GM12878 (cell line): ENCODE results near the gene LSM14A. TPM values are rescaled to one million over a fixed set of nuclear protein-coding genes. Genes with fewer than 3 reads are reported as not detected.

ENCODE experiments used
- ATAC-seq: fragments of 200-7000 bp; cut with Tn5 transposase; 3 replicates; pipeline ENCODE4 v1.9.1; 2020; ENCODE audit warnings: mild to moderate bottlenecking, moderate library complexity
- BruUV-seq: library from RNA; stranded (reverse); fragments of 400-500 nt; replicated peaks from 2 replicates; lab custom pipeline; 2021; lab: Mats Ljungman, UMichigan
- CTCF ChIA-PET: fragments of 300-600 bp; sonication (Branson Sonifier 250); formaldehyde crosslinking; extraction: SDS; loops from one replicate; lab custom pipeline; 2021; ENCODE audit warnings: inconsistent platforms; lab: Yijun Ruan, JAX
- POLR2A ChIA-PET: fragments of 350-600 bp; formaldehyde crosslinking; extraction: SDS; loops from one replicate; lab custom pipeline; 2021; ENCODE audit warnings: inconsistent platforms; lab: Charles Lee
- RAD21 ChIA-PET: fragments of 300-600 bp; sonication (Branson Sonifier 250); formaldehyde crosslinking; loops from one replicate; lab custom pipeline; 2023; ENCODE audit warnings: antibody characterized with exemption; ENCODE audit not compliant: unreplicated experiment; lab: Charles Lee
- SMC1A ChIA-PET: fragments of 300-600 bp; sonication (Branson Sonifier 250); formaldehyde crosslinking; loops from one replicate; lab custom pipeline; 2023; ENCODE audit not compliant: unreplicated experiment, uncharacterized antibody; lab: Charles Lee
- DNase-seq: peaks from one replicate; pipeline ENCODE4 v3.0.0-alpha.2; 2011; ENCODE audit warnings: low read depth, low spot score
- FAIRE-seq: peaks from 3 replicates; lab custom pipeline; 2011; peaks lifted over from hg19 to GRCh38; lab: Jason Lieb, UNC
- H2AFZ ChIP-seq: 2 replicates; pipeline ENCODE4 v1.6.0; 2011; ENCODE audit warnings: low read depth, low read length, control low read depth; ENCODE audit not compliant: control insufficient read depth
- H3K27ac ChIP-seq: 2 replicates; pipeline ENCODE4 v1.5.1; 2011; ENCODE audit warnings: control low read depth; ENCODE audit not compliant: control insufficient read depth, insufficient read depth
- H3K27me3 ChIP-seq, 2 experiments: replicated peaks in 1 of 2; 2 replicates each; pipeline versions ENCODE4 v1.6.0 to v1.6.1; 2011; ENCODE audit warnings: low read length in 1 of 2; ENCODE audit not compliant: control insufficient read depth in 2 of 2, insufficient read depth in 2 of 2
- H3K36me3 ChIP-seq, 2 experiments: 2 replicates each; pipeline ENCODE4 v1.5.1; 2011; ENCODE audit warnings: low read length in 1 of 2; ENCODE audit not compliant: control insufficient read depth in 2 of 2, insufficient read depth in 2 of 2
- H3K4me1 ChIP-seq: 2 replicates; pipeline ENCODE4 v1.6.1; 2011; ENCODE audit warnings: mild to moderate bottlenecking, low read length, moderate library complexity, mixed read lengths; ENCODE audit not compliant: control insufficient read depth, insufficient read depth
- H3K4me2 ChIP-seq: 2 replicates; pipeline ENCODE4 v1.6.0; 2011; ENCODE audit warnings: control low read depth; ENCODE audit not compliant: control insufficient read depth, insufficient read depth
- H3K4me3 ChIP-seq: fragments of 200-600 bp; sonication (generic); 2 replicates; pipeline ENCODE4 v1.5.1; 2016
- H3K79me2 ChIP-seq: 2 replicates; pipeline ENCODE4 v1.6.0; 2011; ENCODE audit warnings: low read length; ENCODE audit not compliant: control insufficient read depth, insufficient read depth
- H3K9ac ChIP-seq: 2 replicates; pipeline ENCODE4 v1.8.0; 2011; ENCODE audit warnings: low read length, control low read depth, mixed read lengths; ENCODE audit not compliant: control insufficient read depth, insufficient read depth
- H3K9me3 ChIP-seq: replicated peaks from 3 replicates; pipeline ENCODE4 v1.5.1; 2011; ENCODE audit warnings: mild to moderate bottlenecking, low read length; ENCODE audit not compliant: control insufficient read depth, insufficient read depth
- H4K20me1 ChIP-seq: 2 replicates; pipeline ENCODE4 v1.6.0; 2011; ENCODE audit not compliant: control insufficient read depth, insufficient read depth
- CREB1 ChIP-seq: IDR thresholded peaks from 2 replicates; pipeline ENCODE4 v1.6.1; 2012; ENCODE audit warnings: low read depth, mild to moderate bottlenecking, inconsistent platforms
- EED ChIP-seq: sonication (generic); IDR thresholded peaks from 2 replicates; pipeline ENCODE4 v1.6.1; 2016; ENCODE audit warnings: antibody characterized with exemption, low read depth
- JUND ChIP-seq: IDR thresholded peaks from 2 replicates; pipeline ENCODE4 v1.6.1; 2012; ENCODE audit warnings: low read depth, mild to moderate bottlenecking, low read length, improper control_type of control experiment, moderate library complexity
- MXI1 ChIP-seq: fragments of 150-350 bp; IDR thresholded peaks from 2 replicates; pipeline ENCODE4 v1.6.1; 2011; ENCODE audit warnings: low read depth, mild to moderate bottlenecking, inconsistent platforms, low read length, improper control_type of control experiment
- POU2F2 ChIP-seq: IDR thresholded peaks from 3 replicates; pipeline ENCODE4 v1.6.1; 2011; ENCODE audit warnings: low read depth, mild to moderate bottlenecking, low read length, borderline replicate concordance
- RCOR1 ChIP-seq: conservative IDR thresholded peaks from 2 replicates; pipeline ENCODE4 v1.6.1; 2012; ENCODE audit warnings: low read depth, low read length, improper control_type of control experiment
- WGBS: methylation state at CpG from one replicate; pipeline ENCODE4 v1.1.6; 2016; ENCODE audit warnings: low lambda C conversion rate; ENCODE audit not compliant: insufficient replicate concordance, insufficient coverage; ENCODE audit errors: missing lambda C conversion rate; 5-methylcytosine and 5-hydroxymethylcytosine counted together
- in situ Hi-C: fragments of 300-500 bp; cut with MboI; formaldehyde crosslinking; loops from 9 replicates; pipeline ENCODE4 v1.14.3; 2018; ENCODE audit warnings: mixed read lengths
- intact Hi-C: fragments of 100-400 bp; cut with micrococcal nuclease; formaldehyde crosslinking; loops from one replicate; pipeline ENCODE4 v1.14.2; 2022; ENCODE audit not compliant: unreplicated experiment
- polyA plus RNA-seq, 11 experiments: library from polyadenylated mRNA; depleted of rRNA in 4 of 11; unstranded in 6 of 11; stranded (reverse) in 5 of 11; fragments of >200 nt; fragmentation: Nextera tagmentation in 4 of 11; fragmentation: Illumina TruSeq in 1 of 11; extraction: Ambion mirVana in 4 of 11; extraction: Trizol in 1 of 11; gene quantifications; 1 replicate in 1 of 11; 2 replicates in 10 of 11; pipeline versions ENCODE4 v1.2.1 to v1.2.3, GENCODE V29; 2011 to 2016; ENCODE audit warnings: inconsistent platforms in 2 of 11, missing spikeins in 2 of 11, low read depth in 1 of 11
- total RNA-seq, 4 experiments: library from RNA; depleted of rRNA in 3 of 4; stranded (reverse); fragments of >200 nt in 3 of 4; fragmentation: Illumina TruSeq in 1 of 4; extraction: Trizol in 1 of 4; gene quantifications; 2 replicates each; pipeline versions ENCODE4 v1.2.1 to v1.2.3, GENCODE V29; 2013 to 2021
- TF ChIP-seq, protein P1 (sequence below): fragments of 450-650 bp; IDR thresholded peaks from 2 replicates; pipeline ENCODE4 v1.6.1; 2017; ENCODE audit warnings: mild to moderate bottlenecking, moderate library complexity
- TF ChIP-seq, protein P2 (sequence below): IDR thresholded peaks from 2 replicates; pipeline ENCODE4 v1.6.1; 2011; ENCODE audit warnings: borderline replicate concordance, low read depth, mild to moderate bottlenecking, moderate library complexity, mixed read lengths, low read length; ENCODE audit not compliant: insufficient read depth; ENCODE audit errors: extremely low read length

The LSM14A gene
- total and polyA plus RNA-seq, 10 of the 15 experiments (the other 5 are each of a cell fraction or from before 2014, with no cell fraction given), result 21.9 to 193 (median 89.4) TPM

DNA sequence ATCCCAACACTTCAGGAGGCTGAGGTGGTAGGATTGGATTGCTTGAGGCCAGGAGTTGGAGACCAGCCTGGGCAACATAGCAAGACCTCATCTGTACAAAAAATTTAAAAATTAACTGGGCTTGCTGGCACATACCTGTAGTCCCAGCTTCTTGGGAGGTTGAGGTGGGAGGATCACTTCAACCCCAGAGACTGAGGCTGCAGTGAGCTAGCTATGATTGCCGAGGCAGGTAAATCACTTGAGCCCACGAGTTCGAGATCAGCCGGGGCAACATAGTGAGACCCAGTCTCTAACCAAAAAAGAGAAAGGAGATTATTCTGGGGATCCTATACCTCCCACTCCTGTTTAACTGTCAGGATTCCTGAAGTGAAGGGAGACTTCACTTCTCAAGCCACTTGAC lies 65.6 kb downstream of the LSM14A start:
- WGBS, result 91% methylated on average over 4 of the region's 4 CpGs
- Histone ChIP-seq H3K4me3 (no peak overlapping the region), H3K27ac (no peak overlapping the region), H2AFZ (no peak overlapping the region), H3K4me2 (no peak overlapping the region), H3K79me2 (no peaks in the 10 kb centered on the region), H3K4me1 (peaks cover 4% of the 10 kb centered on the region), H3K27me3 (no peaks in the 10 kb centered on the region), H3K9me3 (no peaks in the 10 kb centered on the region), H3K9ac (no peak overlapping the region), H3K36me3 (no peaks in the 10 kb centered on the region), H4K20me1 (no peaks in the 10 kb centered on the region)
- SMC1A ChIA-PET, result no interaction called here
- FAIRE-seq (no peak), DNase-seq (no peak), ATAC-seq (no peak)
- POLR2A ChIA-PET, result no interaction called here
- TF ChIP-seq, protein P1, sequence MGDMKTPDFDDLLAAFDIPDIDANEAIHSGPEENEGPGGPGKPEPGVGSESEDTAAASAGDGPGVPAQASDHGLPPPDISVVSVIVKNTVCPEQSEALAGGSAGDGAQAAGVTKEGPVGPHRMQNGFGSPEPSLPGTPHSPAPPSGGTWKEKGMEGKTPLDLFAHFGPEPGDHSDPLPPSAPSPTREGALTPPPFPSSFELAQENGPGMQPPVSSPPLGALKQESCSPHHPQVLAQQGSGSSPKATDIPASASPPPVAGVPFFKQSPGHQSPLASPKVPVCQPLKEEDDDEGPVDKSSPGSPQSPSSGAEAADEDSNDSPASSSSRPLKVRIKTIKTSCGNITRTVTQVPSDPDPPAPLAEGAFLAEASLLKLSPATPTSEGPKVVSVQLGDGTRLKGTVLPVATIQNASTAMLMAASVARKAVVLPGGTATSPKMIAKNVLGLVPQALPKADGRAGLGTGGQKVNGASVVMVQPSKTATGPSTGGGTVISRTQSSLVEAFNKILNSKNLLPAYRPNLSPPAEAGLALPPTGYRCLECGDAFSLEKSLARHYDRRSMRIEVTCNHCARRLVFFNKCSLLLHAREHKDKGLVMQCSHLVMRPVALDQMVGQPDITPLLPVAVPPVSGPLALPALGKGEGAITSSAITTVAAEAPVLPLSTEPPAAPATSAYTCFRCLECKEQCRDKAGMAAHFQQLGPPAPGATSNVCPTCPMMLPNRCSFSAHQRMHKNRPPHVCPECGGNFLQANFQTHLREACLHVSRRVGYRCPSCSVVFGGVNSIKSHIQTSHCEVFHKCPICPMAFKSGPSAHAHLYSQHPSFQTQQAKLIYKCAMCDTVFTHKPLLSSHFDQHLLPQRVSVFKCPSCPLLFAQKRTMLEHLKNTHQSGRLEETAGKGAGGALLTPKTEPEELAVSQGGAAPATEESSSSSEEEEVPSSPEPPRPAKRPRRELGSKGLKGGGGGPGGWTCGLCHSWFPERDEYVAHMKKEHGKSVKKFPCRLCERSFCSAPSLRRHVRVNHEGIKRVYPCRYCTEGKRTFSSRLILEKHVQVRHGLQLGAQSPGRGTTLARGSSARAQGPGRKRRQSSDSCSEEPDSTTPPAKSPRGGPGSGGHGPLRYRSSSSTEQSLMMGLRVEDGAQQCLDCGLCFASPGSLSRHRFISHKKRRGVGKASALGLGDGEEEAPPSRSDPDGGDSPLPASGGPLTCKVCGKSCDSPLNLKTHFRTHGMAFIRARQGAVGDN, result no peak
- TF ChIP-seq, protein P2, sequence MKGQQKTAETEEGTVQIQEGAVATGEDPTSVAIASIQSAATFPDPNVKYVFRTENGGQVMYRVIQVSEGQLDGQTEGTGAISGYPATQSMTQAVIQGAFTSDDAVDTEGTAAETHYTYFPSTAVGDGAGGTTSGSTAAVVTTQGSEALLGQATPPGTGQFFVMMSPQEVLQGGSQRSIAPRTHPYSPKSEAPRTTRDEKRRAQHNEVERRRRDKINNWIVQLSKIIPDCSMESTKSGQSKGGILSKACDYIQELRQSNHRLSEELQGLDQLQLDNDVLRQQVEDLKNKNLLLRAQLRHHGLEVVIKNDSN, result no peak
- TF ChIP-seq RCOR1, result no peak
- TF ChIP-seq EED, result no peak
- TF ChIP-seq MXI1, result no peak
- TF ChIP-seq CREB1, result no peak
- no peak for TF ChIP-seq JUND
- TF ChIP-seq POU2F2, result no peak
- in situ Hi-C loops (no loop called here), intact Hi-C loops (no loop called here)
- CTCF ChIA-PET, result interaction anchor here (1.2 kb wide), 1 partner anchor 238 kb away, joined by 4 read pairs; no protein-coding TSS in a partner anchor
- RAD21 ChIA-PET, result no interaction called here
- no TSS peak for BruUV-seq
